HPDE6-E6E7 (cell line): ENCODE measurements around the gene TOMM70.

Experiments used
- DNase-seq: peaks from one replicate; pipeline ENCODE4 v3.0.0; 2011; ENCODE audit warnings: missing footprints; ENCODE audit errors: extremely low spot score

The TOMM70 gene

DNA sequence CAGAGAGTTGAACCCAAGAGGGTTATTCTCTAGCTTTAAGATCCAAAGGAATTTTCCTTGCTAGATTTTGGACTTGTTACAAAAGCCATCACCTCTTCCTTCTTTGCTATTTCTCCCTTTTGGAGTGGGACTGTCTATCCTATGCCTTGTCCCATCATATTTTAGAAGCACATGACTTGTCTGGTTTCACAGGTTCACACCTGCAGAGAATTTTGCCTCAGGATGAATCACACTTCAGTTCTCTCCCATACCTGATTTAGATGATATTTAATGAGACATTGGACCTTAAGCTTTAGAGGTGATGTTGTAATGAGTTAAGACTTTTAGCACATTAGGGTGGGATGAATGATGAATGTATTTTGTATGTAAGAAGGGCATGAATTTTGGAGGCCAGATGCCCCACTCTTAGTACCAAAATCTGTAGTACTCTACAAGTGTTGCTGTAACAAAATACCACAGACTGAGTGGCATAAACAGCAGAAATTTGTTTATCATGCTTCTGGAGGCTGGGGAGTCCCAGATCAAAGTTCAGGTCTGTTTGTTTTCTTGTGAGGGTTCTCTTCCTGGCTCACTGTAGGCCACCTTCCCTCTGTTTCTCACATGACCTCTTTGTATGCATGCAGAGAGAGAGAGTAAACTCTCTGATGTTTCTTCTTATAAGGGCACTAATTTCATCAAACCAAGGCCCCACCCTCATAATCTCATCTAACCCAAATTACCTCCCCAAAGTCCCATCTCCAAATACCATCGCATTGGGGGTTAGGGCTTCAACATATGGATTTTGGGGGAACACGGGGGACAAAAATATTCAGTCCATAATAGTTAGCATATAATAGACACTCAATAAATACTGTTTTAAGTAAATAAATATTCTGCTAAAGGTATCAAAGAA lies 10.4 kb upstream of the TOMM70 start:
- no peak for DNase-seq

DNA sequence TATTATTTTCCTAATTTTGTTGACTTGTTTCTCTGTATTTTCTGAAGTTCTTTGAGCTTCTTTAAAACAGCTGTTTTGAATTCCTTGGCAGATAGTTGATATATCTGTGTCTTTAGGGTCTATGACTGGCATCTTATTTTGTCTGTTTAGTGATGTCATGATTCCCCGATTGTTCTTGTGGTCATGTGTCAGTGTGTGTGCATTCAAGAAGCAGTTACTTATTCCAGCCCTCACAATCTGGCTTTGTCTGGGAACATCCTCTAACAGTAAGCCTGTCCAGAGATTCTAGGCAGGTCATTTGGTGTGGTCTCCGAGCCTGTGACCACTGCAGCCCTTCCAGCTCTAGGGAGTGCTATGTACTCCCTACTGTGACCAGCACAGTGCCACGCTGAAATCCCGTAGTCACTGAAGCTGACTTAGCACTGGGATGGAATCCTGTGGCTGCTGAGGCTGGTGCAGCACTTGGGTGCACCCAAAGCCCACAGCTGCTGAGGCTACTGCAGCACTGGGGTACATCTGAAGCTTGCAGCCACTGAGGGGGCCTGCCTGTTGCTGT lies 7.2 kb upstream of the TOMM70 start:
- DNase-seq = no peak

DNA sequence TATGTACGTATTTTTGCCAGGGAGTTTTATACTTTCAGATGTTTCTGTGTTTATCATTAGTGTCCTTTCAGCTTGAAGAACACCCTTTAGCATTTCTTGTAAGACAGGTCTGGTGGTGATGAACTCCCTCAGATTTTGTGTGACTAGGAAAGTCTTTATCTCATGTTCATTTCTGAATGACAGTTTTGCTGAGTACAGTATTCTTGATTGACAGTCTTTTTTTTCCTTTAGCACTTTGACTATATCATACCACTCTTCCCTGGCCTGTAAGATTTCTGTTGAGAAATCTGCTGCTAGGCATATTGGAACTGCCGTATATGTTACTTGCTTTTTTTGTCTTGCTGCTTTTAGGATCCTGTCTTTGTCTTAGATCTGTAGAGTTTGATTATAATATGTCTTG lies 6.3 kb upstream of the TOMM70 start:
- no peak for DNase-seq

DNA sequence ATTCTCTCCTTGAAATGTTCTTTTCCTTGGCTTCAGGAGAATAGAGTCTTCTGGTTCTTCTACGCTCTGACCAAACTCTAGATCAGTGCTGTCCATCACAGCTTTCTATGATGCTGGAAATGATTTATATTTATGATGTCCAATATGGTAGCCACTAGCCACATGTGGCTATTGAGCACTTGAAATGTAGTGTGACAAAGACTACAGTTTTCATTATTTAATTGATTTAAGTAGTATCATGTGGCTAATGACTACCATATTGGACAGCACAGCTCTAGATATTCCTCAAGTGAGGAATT lies 3.3 kb upstream of the TOMM70 start:
- DNase-seq = no peak

DNA sequence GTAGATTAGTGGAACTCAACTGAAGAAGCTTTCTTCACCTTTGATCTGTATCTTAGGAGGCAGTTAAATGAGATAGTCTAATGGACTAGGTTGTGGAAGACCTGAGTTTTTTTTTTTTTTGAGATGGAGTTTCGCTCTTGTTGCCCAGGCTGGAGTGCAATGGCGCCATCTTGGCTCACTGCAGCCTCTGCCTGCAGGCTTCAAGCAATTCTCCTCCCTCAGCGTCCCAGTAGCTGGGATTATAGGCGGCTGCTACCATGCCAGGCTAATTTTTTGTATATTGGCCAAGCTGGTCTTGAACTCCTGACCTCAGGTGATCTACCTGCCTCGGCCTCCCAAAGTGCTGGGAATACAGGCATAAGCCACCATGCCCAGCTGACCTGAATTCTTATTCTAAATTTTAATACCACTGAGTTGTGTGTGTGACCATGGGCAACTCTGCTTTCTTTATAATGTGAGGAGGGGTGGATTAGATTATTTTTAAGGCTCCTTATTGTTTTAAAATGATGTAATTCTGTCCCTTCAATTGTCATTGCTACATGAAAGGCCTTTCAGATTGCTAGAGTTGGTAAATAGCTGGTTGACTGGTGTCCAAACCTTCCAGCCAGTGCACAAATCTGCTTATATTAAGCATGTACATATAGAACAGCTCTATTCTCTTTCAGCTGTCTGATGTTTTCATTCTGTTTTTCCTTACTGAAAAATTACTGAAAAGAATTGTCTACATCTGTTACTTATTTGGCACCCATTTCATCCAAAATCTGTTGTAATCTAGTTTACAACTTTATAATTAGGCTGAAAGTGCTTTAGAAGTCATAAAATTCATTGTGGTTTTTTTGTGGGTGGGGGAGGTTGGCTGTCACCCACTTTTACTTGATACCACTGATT lies 2.7 kb upstream of the TOMM70 start:
- no peak for DNase-seq

DNA sequence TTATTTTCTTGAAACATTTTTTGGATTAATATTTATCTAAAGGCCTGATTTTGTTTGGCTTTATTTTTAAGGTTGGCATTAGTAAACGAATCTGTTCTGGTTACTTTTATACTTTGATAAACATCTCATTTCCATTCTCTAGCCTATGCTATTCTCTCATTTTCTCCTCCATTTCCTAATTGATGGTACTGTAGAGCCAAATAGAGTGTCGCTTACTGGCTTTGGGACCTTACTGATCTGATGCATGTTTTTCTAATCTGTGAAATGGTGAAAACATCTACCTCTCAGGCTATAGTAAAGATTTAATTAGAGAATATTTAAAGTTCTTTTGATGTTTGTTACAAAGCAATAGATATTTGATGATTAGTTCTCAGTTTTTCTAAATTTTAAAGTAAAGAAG lies 2.0 kb upstream of the TOMM70 start:
- DNase-seq = no peak

DNA sequence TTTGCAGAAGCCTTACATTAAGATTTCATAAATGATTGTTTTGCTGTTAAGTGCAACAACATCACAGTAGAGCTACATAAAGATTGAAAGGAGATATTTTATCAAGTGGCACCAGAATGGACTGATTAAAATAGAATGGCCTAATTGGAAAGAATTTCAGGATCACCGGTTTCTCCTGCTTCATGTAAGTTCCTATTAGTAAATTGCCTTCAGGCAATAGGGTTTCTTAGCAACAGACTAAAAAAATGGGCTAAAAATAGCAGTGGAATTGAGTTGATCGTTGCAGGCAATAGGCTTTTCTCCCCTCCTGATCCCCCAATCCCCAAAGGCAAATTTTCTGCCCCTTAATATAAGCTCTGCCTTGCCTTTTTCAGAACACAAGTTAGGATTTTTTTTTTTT lies 1.4 kb upstream of the TOMM70 start:
- DNase-seq = no peak

DNA sequence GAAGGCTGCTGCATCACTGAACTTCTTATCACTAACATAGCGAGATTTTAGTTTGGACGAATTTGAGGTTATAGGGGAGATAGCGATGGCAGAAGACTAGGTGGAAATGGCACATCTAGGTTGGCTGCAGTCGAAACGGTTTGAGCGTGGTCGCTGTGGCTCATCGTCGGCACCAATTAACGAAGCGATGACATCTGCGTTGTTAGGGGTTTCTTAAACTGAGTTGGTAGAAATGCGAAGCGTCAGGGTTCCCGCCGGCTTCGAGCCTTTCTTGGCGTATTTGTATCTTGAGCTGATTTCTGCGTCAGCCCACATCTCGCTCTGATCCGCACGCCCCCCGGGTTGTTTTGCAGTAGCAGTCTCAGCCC lies 769 bp upstream of the TOMM70 start:
- DNase-seq = no peak

DNA sequence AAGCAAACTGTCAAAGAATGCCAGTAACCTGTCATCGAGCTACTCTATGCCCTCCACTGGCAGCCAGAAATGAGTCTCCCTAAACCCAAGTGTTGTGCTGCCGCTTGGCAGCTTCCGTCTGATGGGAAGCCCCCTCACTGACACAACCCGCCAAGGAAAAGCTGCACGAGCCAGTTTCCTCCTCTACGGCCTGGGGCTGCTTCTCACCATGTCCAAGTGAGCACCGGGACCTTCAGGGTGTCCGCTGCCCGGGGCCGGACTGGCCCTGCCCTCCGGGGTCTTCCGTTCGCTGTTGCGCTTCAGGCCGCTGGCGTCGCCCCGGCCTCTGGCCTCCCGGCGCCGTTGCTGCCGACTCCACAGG lies 490 bp downstream of the TOMM70 start:
- DNase-seq = no peak

DNA sequence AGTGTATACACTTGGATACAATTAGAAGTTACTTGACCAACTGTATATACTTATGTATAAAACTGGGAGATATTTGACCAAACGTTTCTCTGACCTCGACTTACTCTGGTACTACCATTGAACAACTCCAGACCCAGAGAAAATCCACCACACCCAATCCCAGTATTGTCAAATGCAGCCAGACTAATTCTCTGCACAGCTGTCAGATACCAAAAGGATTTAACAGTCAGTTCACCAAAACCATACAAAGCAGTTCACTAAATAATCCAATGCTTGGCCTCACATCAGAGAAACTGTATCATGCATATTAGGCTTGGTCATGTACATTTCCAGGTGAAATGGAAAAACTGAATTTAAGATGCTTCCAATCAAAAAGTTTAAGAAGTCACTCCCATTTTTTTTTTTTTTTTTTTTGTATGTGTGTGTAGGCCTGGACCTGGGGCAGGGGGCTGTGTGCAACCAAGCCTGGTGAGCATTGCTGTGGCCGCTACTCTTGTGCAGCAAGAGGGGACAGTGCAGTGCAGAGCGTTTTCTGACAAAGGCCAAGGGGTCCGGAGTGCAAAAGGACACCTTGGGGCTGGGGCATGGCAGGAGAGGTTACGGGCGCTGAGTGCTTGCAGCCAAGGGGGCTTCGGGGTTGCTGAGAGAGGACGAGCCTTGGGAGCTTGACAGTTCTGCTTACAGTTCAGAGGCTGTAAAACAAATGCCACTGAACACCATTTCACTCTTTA lies 1.4 kb downstream of the TOMM70 start:
- no peak for DNase-seq

DNA sequence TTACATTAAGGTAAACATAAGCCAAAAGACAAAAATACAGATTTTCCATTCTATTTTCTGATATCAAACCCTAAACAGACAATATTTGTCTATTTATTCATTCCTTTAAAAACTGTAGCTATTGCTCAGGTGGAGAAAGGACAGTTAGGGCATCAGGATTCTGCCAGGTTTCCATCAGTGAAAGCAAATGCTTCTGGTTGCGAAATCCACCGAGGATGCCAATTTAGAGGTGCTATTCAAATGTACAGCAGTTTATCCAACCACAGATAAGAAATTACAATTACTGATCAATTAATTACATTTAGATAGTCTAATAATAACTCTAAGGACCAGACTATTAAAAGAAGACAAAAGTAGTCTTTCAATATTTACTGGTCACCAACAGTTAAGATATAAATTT lies 3.9 kb downstream of the TOMM70 start:
- DNase-seq = no peak

DNA sequence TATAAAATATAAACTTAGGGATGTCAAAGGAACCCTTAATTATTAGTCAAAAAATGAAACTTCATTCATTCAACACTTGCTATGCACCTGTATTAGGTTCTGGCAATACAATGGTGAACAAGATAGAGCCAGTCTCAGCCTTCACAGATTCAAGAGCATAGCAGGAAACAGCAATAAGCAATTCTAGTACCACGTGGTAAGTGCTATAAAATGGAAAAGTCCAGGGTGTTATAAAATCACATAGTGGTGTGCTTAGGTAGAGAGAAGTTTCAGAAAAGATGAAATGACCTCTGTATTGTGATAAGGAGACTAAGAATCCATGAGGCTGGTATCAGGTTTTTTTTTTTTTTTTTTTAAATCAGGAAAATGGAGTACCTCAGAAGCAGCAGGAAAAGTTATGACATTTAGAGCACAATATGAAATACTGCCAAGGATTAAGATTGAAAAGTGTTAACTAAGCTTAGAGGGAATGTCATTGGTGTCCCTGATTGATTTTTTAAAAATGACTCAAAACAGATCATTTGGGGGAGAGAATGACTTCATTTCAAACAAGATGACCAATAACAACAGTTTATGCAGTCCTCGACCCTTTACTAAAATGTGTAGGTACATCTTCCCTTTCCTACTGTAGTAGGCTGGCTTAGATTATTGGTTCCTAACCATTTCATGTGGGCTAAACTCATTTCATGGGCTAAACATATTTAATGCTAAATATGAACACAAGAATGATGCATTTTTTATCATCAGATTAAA lies 5.0 kb downstream of the TOMM70 start:
- no peak for DNase-seq

DNA sequence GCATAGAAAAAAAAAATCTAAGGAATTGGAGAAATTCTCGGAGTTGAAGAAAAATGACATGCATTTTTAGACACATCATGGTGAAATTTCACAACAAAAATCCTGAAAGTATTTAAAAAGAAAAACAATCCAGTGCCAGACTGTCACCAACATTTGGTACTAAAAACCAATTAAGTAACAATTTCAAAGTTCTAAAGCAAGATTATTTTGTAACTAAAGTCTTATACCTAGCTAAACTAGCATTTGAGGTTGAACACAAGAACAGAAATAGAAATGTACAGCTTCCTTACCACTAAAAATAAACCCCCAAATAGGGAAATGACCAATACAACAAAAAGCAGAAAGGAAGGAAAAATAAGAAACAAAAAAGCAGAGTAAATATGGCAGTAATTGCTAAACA lies 11.9 kb downstream of the TOMM70 start:
- DNase-seq = no peak

DNA sequence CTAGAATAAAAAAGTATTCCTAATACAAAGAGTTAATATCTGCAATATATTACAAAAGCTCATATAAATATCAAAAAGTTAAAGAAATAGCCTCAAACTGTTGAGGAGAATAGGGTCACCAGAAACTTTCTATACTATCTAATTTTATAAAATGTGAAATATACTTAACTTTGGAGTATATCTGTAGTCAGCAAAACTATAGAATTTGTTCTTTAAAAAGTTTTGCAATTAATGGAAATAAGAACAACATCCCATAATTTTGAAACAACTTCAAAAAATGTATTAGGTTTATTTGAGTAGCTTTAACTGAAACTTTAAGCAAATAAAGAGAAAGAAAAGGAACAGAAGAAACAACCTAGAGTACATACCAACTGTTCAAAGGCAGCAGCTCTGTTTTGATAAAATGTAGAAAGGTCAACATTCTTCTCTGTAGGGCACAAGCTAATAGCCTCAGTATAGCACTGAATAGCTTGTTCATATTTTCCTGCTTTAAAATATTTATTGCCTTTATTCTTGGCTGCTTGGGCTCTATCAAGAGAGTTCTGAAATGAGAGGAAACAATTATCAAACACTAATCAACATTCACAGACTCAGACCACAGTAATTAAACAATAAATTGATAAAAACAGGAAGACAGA lies 14.3 kb downstream of the TOMM70 start:
- no peak for DNase-seq

DNA sequence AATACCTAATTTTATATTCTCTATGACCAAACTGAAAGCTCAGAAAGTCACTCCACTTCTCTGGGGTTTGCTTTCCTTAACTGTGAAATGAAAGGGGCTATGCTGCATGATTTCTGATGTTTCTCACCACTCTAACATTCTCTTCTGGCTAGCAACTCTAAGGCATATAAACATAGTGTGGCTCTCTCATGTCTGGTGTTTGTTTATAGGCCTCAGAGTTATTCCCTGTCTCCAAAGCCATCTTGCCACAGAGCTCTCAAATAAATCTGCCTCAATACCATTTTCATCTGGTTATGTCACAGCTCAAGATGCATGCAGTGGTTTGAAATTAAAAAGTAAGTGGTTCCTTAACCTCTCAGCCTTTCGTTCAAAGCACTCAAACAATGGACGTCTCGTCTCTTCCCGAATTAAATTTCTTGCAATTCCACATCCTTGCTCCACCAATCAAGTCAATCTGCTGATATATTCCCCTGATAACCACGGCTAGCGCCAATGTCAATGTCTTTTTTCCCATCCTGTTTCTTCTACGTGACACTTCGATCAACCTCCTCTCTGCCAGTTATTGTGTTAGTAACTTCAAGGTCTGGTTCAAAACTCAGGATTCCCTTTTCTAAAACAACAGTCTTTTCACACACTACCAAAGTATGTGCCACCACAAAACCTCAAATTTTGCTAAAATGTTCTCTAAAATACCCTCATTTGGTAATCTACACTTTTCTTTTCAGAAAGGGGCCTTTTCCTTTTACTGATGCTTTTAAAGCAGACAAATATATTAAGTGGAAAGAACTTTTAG lies 16.0 kb downstream of the TOMM70 start:
- DNase-seq = no peak

DNA sequence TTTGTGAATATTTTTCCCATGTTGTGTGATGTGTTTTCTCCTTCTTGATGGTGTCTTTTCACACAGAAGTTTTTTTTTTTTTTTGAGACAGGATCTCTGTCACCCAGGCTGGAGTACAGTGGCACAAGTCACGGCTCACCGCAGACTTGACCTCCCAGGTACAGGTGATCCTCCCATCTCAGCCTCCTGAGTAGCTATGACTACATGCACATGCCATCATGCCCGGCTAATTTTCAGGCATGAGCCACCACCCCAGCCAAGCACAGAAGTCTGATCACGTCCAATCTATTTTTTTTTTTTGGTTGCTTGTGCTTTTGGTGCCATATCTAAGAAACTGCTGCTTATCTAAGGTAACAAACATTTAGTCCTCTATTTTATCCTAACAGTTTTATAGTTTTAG lies 24.6 kb downstream of the TOMM70 start:
- DNase-seq = no peak

DNA sequence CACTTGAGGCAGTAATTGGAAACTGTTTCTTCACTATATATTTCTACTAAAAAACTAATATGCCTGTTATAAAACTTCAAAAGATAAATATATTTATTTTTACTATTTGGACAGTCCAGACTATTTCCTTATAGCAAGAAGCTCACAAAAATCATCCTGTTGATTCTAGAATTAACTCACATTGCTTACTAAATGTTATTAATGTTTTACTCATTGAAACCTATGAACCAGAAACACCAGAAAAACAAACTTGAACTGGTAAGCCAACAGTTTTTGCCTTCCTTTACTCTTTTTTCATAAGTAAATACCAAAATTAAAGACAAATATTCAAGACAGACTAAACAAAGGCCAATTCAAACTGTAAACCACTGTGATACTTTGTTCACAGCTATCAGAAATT lies 26.4 kb downstream of the TOMM70 start:
- DNase-seq = no peak

DNA sequence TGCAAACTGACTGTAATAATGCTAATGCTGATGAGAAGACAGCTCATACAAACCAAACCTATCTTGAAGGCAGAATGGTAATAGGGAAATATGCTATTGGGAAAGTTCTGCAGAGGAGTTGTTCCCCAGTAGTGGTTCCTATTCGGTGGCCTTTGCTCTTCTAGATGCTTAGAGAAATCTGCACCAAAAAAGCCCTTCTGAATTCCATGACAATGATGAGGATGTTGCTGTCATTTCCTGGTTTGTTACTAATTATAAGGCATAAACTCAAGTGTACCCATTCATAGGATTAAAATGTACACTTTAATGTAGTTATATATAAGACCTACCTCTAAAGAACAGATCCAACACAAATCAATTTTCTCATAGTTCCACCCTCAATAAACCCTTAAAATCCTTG lies 30.1 kb downstream of the TOMM70 start:
- no peak for DNase-seq

DNA sequence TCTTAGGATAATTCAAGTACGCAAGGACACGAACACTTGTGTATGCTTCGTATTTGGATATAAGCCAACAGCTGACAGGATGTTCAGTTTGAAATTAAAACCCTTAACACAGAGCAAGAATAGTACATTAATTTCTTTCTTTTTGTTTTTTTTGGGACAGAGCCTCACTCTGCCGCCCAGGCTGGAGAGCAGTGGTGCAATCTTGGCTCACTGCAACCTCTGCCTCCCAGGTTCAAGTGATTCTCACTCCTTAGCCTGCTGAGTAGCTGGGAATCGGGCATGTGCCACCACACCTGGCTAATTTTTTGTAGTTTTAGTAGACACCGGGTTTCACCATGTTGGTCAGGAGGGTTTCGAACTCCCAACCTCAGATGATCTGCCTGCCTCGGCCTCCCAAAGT lies 32.4 kb downstream of the TOMM70 start:
- no peak for DNase-seq

DNA sequence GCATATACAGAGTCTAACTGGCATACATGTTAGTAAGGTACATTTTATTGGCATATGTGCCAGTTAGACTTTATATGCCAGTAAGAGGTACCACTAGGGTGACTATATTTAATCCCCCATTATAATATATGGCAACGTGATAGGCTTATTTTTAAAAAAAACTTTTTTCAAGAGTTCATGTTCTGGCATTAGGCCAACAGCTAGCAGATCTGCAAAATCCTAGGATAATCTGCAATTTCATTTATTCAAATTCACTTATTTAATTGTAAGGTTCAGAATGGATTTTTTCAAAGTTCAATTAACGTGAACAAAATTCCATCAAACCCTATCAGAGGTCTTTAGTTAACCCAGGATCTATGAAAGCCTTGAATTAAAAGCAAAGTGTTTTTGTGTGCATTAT lies 34.5 kb downstream of the TOMM70 start:
- DNase-seq = no peak
